SK-N-MC (cell line): ENCODE measurements around the gene TENT5C.

Source experiments
- DNase-seq: peaks from one replicate; pipeline ENCODE4 v3.0.0-alpha.2; 2011; ENCODE audit warnings: low read depth, low spot score
- H3K27ac ChIP-seq: fragments of 200-600 bp; sonication (generic); 2 replicates; pipeline ENCODE4 v1.5.1; 2016; ENCODE audit warnings: mixed run types
- H3K36me3 ChIP-seq: fragments of 200-600 bp; sonication (generic); 2 replicates; pipeline ENCODE4 v1.6.1; 2017; ENCODE audit warnings: antibody characterized with exemption, low read length, mixed read lengths; ENCODE audit not compliant: insufficient read depth
- H3K4me3 ChIP-seq: fragments of 200-600 bp; sonication (generic); 2 replicates; pipeline ENCODE4 v1.5.1; 2016
- H3K9ac ChIP-seq: fragments of 200-600 bp; sonication (generic); 2 replicates; pipeline ENCODE4 v1.8.0; 2017; ENCODE audit warnings: mixed run types, mixed read lengths; ENCODE audit not compliant: insufficient read length
- H3K9me3 ChIP-seq: fragments of 200-600 bp; sonication (generic); 2 replicates; pipeline ENCODE4 v1.6.1; 2017; ENCODE audit warnings: low read depth, mild to moderate bottlenecking, antibody characterized with exemption, low read length, moderate library complexity, mixed read lengths
- EZH2 ChIP-seq: fragments of 200-600 bp; sonication (generic); IDR thresholded peaks from one replicate; pipeline ENCODE4 v1.6.1; 2017; ENCODE audit warnings: antibody characterized with exemption
- FOXP2 ChIP-seq: optimal IDR thresholded peaks from 2 replicates; pipeline ENCODE3; 2011; ENCODE audit warnings: mild to moderate bottlenecking, moderate library complexity; ENCODE audit not compliant: insufficient read depth; ENCODE audit errors: extremely low read length, control extremely low read depth
- POLR2AphosphoS5 ChIP-seq: IDR thresholded peaks from 2 replicates; pipeline ENCODE4 v1.6.1; 2012; ENCODE audit warnings: mild to moderate bottlenecking, low read depth, low read length, borderline replicate concordance

Gene TENT5C

DNA sequence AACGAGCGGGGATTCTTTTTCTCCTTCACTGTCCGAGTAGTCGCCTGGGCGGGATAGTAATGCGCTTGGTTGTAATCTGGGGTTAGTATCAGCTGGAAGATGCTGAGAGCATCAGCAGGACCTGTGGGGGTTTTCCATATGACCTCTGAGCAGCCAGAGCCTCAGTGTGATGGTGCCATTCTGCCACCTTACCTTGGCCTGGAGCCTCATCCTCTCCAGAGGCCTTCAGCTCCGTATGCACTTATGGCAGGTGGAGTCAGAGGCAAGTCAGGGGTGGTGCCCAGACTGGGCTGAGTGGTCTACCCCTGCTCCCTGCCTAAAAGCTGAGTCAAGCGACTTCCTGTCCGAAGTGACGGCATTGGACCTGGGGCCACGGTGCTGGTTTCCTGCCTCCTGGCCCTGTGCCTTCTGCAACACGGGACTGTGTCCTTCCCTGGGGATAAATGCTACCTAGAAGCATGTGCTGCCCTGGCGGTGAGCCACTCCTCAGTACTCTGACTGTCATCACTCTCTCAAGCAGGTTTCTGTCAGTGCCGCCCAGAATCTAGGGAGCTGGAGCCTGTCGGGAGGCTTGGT lies 24.7 kb downstream of the TENT5C start:
- Histone ChIP-seq H3K9ac (no peak overlapping the region), H3K36me3 (no peaks in the 10 kb centered on the region), H3K27ac (no peak overlapping the region), H3K9me3 (no peaks in the 10 kb centered on the region), H3K4me3 (no peak overlapping the region)
- DNase-seq = no peak
- TF ChIP-seq EZH2 = no peak
- no peak for TF ChIP-seq FOXP2

DNA sequence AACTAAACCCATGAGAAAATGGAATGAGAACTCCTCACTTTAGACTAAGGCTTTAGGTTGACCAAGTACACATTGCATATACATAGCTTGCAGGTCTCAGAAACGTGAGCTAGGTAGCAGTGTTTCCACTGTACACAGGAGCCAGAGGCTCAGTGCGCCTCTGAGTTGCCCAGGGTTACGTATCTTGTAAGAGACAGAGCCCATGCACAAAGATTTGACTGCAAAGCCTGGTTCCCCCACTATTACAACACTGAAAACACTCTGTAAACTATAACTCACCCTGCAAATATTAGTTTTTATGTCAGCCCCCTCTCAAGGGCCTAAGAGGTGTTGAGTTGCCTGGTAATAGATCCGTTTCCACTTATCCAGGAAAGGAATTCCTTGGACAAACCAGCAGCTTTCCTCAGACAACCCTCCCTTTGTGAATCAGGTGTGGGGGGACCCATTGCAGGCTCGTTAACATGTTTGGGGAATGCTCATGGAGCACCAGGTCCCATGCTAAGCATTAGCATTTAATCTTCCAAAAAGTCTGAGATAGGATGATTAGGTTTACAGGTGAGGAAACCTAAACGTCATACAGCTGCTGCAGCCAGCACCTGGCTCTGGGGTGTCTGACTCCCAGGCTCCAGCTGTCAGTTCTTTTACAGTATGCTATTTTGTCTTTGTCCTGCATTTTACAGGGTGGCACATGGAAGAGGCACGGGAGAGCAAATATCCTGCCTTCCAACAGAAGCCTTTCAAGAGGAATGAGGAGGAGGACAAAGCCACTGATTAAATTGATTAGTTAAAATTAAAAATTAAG lies 25.7 kb downstream of the TENT5C start:
- Histone ChIP-seq H3K36me3 (no peaks in the 10 kb centered on the region), H3K9me3 (no peaks in the 10 kb centered on the region), H3K9ac (no peak overlapping the region), H3K27ac (no peak overlapping the region), H3K4me3 (no peak overlapping the region)
- no peak for DNase-seq
- no peak for TF ChIP-seq EZH2
- no peak for TF ChIP-seq FOXP2
- TF ChIP-seq POLR2AphosphoS5 = no peak

DNA sequence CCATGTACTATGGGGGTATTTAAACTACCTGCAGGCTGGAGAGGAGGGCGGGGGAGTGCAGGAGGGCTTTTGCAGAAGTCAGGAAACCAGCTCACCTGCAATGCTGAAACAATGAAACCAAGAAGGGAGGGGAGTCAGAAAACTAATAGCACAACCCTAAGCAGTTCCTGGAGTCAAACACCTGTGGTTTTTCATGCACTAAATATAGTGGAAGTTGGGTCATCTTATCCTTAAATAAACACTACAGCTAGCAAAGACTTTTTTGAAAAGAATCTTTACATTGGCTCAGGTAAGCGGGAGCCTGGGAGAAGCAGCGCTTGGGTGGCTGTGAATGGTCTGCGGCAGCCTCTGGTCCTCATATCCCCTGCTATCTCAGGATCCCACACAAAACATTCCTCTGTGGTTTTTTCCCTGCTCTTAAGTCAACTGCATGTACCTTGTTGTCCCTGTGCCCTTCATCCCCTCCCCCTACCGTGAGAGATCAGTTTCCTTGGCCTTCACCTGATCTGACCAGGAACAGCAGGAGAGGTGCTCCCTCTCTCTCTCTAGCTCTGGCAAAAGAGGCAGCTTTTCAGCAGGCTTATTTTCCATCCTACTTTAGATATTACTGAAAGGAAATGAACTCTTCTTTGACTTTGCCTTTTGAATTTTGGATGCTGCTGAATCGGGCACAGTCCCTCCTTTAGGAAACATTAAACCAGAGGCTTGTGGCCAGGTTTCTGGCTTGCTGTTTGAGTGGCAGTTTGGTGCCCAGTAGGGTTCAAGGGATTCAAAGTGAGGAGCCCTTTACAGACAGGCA lies 26.6 kb downstream of the TENT5C start:
- H3K36me3 ChIP-seq = no peaks in the 10 kb centered on the region
- no peaks in the 10 kb centered on the region for H3K9me3 ChIP-seq
- no peak overlapping the region for H3K27ac ChIP-seq
- DNase-seq = no peak
- no peak overlapping the region for H3K9ac ChIP-seq
- TF ChIP-seq FOXP2 (no peak), EZH2 (no peak), POLR2AphosphoS5 (no peak)
- H3K4me3 ChIP-seq = no peak overlapping the region

DNA sequence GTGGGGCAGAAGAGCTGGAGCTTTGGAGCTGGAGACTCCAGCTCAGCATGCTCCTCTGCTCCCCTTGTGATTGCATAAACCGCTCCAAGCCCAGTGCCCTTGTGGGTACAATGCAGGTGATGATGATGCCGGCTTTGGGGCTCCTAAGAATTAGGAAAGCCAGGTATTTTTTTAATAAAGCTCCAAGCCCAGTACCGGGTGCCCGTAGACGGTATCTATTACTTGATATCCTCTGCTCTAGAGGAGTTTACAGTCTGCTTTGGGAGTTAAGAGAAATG lies 27.2 kb downstream of the TENT5C start:
- TF ChIP-seq FOXP2 = no peak
- no peak for TF ChIP-seq EZH2
- no peak for TF ChIP-seq POLR2AphosphoS5
- DNase-seq = no peak
- Histone ChIP-seq H3K36me3 (no peaks in the 10 kb centered on the region), H3K4me3 (no peak overlapping the region), H3K9ac (no peak overlapping the region), H3K9me3 (no peaks in the 10 kb centered on the region), H3K27ac (no peak overlapping the region)

- H3K27ac ChIP-seq = no peak overlapping the region
- no peak overlapping the region for H3K4me3 ChIP-seq
- no peaks in the 10 kb centered on the region for H3K36me3 ChIP-seq
- DNase-seq = no peak
- no peak for TF ChIP-seq POLR2AphosphoS5
- TF ChIP-seq FOXP2 = no peak
- no peak for TF ChIP-seq EZH2
- H3K9me3 ChIP-seq = no peaks in the 10 kb centered on the region
- no peak overlapping the region for H3K9ac ChIP-seq
Observed at GRCh38 chr1:117633423-117633822, 27.6 kb downstream of the TENT5C start.

DNA sequence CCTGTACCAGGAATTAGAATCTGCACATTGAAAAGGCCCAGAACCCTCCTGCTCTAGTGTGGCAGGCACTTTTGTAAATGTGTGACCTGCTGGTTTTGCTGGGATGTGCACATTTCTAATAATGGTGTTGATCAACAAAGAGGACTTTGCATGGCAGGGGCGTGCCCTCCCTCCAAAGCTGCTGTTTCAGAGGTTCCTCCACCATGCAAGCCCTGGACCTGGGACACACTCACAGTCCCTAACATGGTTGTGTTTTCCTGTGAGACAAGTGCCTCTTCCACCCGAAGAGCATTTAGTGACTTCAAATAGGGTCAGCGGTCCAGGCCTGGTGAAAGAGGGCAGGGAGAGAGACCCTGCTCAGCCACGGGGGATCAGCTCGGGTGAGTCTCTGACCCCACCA lies 28.1 kb downstream of the TENT5C start:
- no peak overlapping the region for H3K9ac ChIP-seq
- no peak overlapping the region for H3K27ac ChIP-seq
- TF ChIP-seq FOXP2 (no peak), POLR2AphosphoS5 (no peak), EZH2 (no peak)
- no peak overlapping the region for H3K4me3 ChIP-seq
- no peaks in the 10 kb centered on the region for H3K9me3 ChIP-seq
- H3K36me3 ChIP-seq = no peaks in the 10 kb centered on the region
- no peak for DNase-seq

GRCh38 chr1:117634631-117635030 lies 28.8 kb downstream of the TENT5C start:
- H3K27ac ChIP-seq = no peak overlapping the region
- H3K9me3 ChIP-seq = no peaks in the 10 kb centered on the region
- H3K9ac ChIP-seq = no peak overlapping the region
- TF ChIP-seq POLR2AphosphoS5 (no peak), EZH2 (no peak), FOXP2 (no peak)
- no peak for DNase-seq
- no peaks in the 10 kb centered on the region for H3K36me3 ChIP-seq
- no peak overlapping the region for H3K4me3 ChIP-seq

DNA sequence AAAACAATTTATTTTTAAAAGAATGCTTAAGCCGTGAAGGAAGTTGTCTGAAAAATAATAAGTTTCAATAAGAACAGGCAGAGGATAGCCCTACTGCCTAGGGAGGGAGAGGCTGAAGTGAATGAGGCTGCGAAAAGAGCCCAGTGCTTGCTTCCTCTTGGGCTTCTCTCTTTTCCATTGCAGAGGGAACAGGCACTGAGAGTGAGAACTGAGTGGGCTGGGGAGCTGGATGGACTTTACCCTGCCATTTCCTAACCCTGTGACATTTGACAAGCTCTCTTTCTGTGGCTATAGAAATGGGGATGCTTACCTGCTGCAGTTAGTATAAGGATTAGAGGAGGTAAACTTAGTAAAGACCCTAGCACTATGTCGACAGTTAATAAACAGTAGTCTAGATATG lies 30.0 kb downstream of the TENT5C start:
- no peak overlapping the region for H3K9ac ChIP-seq
- no peak overlapping the region for H3K27ac ChIP-seq
- DNase-seq = no peak
- no peaks in the 10 kb centered on the region for H3K36me3 ChIP-seq
- H3K9me3 ChIP-seq = no peaks in the 10 kb centered on the region
- TF ChIP-seq FOXP2 (no peak), EZH2 (no peak)
- H3K4me3 ChIP-seq = no peak overlapping the region
